NCI-H1436 (cell line): ENCODE results near the gene C2CD5.
A peak's percentile ranks its signal among the peaks of the same experiment; 100 is the strongest.
"Not testable (repeated sequence)": the region's sequence is repeated elsewhere in the genome, so short reads cannot be mapped to it uniquely, and the experiment has no call there.

ENCODE experiments used
- DNase-seq: peaks from one replicate; lab custom pipeline; 2025; lab: John Stamatoyannopoulos, UW

The C2CD5 gene

DNA sequence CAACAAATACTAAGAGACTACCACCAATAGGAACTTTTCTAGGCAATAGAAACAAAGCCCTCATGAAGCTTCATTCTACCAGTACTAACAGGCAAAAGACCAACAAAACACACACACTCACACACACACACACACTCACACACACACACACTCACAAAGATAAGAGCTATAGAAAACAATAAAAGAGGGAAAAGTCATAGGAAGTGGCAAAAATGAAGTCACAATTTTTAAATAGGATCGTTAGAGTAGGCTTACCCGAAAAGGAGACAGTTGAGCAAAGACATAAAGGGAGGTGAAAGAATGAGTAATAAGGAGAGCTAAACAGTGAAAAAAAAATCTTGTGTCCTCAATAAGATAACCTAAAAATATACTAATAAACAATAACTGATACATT, 66.5 kb downstream of the C2CD5 start:
- DNase-seq = no peak

GRCh38 chr12:22477166-22477893, 67.0 kb downstream of the C2CD5 start:
- no peak for DNase-seq

DNA sequence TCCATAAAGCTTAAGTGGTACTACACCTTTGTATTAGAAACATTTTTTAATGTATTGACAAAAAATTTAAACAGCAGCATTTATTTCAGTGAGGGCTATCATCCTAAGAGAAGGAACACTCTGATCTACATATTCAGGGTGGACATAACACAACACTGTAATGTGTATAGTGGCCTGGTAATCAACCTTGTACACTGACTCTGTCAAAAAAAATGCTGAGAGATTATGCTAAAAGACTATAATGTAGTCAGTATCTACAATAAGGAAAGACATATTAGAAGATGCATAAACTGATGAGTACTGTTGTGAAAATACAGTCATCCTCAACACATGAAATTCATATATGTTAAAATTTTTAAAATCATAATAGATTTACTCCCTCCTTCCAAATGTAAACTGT, 68.2 kb downstream of the C2CD5 start:
- no peak for DNase-seq

DNA sequence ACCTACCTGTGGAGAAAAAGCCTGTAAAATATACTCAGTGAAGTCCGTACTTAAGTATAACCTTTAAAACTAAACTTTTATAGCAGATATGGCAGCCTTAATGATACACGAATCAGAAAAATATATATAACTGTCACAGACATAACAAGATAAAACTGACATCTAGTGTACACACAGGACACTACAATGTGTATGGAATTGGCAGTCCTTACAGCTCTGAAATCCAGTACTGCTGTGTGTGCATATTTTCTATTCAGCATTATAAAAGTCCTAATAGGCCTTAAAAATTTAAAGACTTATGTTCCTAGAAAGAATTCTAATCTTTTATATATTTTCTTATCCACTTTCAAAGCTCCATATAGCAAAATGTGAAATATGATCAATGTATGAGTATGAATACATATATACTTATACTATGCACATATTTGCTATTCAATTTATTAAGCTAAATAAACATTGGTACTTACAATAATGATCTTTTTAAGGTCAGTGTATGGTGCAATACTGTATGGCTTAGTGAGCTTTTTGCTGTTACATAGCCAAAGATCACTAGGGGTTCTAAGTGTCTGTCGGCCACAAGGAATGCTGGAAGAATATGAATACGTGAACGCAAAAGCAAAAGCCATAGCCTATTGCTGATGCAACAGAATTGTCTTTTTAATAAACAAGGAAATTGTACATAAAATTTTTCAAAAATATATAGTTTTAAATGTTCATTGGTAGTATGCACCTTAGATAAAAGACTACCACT, 69.2 kb downstream of the C2CD5 start:
- no peak for DNase-seq

- DNase-seq = no peak
Observed at GRCh38 chr12:22473212-22473611, 71.1 kb downstream of the C2CD5 start.

GRCh38 chr12:22467190-22467589, 77.2 kb downstream of the C2CD5 start:
- DNase-seq = no peak

DNA sequence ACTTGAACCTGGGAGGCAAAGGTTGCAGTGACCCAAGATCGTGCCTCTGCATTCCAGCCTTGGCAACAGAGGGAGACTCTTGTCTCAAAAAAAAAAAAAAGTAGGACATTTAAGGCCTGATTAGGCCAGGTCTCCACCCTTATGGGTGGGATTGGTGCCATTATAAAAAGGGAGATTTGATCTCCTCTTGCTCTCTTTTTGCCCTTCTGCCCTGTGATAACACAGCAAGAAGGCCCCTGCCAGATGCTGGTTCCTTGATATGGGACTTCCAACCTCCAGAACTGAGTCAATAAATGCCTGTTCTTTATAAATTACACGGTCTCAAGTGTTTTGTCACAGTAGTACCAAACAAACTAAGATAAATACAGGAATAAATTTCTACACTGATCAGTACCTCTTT, 81.0 kb downstream of the C2CD5 start:
- DNase-seq = no peak

- no peak for DNase-seq
Observed at GRCh38 chr12:22461786-22462185, 82.6 kb downstream of the C2CD5 start.

DNA sequence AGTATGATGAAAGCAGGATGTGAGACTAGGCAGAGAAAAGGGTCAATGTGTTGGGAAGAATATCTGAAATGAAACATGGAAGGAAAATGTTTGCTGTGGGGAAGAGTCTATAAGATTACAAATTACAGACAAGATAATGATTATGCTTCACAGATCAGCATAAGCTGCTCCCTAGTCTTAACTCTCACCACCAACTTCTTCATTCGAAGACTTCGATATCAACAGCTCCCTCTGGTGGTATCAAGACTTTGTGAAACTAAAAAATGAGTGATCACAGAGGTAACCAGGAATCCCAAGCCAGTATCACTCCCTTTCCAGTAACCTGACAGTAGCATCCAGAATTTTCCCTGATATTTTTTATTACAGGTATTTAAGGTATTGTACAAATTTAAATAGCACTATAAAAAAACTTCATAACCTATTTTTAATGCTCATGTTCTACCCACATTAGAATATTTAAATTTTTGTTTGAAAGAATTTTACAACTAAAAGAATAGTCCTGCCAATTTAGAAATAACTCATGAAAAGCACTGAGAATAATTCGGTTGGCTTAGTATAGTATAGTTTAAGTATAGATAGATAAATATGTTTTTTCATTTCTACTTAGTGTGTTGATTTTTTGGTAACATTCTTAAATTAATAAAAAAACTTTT, 84.4 kb downstream of the C2CD5 start:
- peak; percentile 30 for DNase-seq

GRCh38 chr12:22458298-22458937, 85.9 kb downstream of the C2CD5 start:
- no peak for DNase-seq

DNA sequence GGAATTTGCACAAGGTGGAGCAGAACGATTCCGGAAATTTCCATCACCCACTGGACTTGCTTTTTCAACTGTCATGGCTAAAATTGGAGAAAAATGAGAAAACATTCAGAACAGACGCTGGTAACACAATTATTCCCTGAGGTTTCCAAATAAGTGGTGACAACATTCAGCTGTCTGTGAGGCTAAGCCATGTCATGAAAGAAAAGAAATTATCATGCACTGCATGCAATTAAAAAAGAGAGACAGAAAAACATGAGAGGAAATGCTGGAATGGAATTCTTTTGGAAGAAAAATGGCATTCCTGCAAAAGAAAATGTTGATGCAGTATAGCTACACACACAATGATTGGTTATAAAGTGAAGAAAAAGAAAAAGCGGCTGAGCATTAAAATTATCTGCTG, 87.3 kb downstream of the C2CD5 start:
- no peak for DNase-seq

DNA sequence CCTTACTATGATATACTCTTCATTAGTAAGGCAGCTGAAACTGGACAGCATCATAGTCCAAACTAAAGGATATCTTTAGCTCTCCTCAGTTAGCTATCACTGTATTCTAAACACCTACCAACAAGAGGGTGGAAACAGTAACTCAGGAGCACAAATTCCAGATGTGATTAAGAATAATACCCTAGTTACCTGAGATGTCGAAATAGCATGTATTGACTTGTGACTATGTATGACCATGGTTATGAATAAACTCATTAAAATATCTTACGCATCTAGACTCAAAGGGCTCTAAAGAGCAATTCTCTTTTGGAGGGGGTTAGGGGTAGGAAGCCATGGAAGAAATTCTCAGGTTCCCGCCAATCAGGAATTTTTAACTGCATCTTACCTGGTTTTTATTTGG, 90.8 kb downstream of the C2CD5 start:
- DNase-seq = no peak

GRCh38 chr12:22447223-22447622, 97.1 kb downstream of the C2CD5 start:
- DNase-seq = no peak

DNA sequence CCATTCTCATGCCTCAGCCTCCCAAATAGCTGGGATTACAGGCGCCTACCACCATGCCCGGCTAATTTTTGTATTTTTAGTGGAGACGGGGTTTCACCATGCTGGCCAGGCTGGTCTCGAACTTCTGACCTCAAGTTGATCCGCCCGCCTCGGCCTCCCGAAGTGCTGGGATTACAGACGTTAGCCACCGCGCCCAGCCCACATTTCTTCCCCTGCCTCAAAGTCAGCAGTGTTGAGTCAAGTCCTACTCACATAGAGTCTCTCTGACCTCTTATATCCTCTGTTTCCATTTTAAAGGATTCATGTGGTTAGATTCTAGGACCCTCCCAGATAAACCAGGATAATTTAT, 100.1 kb downstream of the C2CD5 start:
- not testable (repeated sequence) for DNase-seq

DNA sequence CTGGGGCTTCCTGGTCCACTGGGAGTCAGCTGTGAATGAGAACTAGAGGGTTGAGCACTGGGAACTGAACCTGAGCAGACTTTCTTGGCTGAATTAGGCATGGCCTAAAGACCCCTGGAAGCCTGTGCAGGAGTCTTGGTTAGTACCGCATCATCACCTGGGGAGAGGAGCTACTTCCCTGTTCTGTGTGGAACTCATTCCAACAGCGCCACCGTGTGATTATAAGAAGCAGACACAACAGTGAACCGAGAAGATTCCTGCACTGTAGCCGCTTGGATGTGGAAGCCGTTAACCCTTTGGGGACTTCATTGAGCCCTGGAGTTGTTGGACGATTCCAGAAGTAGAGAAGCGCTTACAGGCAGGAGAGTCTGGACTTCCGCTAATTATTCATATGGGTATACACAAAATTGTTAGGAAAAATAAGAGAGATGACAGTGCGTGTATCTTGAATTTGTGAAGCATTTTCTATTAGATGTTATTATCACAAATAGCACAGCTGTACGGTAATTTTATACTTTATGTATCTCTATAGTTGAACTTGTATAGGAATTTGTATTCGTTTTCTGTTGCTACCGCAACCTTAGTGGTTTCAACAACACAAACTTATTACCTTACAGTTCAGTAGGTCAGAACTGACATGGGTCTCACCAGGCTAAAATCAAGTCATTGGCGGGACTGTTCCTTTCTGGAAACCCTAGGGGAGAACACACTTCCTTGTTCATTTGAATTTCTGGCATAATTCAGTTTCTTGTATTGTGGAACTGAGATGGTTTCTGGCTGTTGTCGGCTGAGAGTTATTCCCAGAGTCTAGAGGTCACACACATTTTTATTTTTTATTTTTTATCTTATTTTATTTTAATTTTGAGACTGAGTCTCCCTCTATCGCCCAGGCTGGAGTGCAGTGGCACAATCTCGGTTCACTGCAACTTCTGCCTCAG, 100.7 kb downstream of the C2CD5 start:
- DNase-seq = peak; percentile 65

DNA sequence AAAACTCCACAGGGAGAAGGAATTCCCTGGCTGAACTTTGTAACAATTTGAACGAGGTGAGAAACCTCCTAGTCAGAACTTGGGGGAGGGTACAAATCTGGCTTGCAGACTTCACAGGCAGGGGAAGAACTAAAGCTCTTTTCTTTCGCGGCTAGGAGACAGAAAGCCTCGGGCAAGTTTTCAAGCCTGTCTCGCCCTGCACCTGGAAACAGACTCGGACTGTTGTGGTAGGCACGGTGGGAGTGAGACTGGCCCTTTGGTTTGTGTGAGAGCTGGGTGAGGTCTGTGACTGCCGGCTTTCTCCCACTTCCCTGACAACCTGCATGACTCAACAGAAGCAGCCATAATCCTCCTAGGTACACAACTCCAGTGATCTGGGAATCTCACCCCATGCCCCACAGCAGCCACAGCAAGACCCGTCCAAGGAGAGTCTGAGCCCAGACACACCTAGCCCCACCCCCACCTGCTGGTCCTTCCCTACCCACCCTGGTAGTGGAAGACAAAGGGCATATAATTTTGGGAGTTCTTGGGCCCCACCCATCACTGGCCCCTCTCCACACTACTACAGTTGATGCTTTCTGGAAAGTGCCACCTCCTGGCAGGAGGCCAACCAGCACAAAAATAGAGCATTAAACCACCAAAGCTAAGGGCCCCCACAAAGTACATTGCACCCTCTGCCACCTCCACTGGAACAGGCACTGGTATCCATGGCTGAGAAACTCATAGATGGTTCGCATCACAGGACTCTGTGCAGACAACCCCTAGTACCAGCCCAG, 107.1 kb downstream of the C2CD5 start:
- DNase-seq = no peak

- DNase-seq = no peak
Observed at GRCh38 chr12:22435583-22435982, 108.8 kb downstream of the C2CD5 start.

DNA sequence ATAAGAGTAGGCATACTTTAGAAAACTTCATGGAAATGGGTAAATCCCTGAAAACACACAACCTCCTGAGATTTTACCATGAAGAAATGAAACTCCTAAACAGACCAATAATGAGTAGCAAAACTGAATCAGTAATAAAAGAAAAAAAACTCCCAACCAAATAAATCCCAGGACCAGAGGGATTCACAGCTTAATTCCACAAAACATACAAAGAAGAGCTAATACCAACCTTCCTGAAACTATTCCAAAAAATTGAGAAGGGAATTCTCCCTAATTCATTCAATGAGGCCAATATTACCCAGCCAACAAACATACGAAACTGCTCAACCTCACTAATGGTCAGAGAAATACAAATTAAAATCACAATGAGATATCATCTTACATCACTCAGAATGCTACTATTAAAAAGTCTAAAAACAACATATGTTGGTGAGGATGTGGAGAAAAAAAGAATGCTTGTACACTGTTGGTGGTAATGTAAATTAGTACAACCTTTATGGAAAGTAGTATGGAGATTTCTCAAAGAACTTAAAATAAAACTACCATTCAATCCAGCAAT, 112.6 kb downstream of the C2CD5 start:
- DNase-seq = no peak

GRCh38 chr12:22416801-22417200, 127.5 kb downstream of the C2CD5 start:
- DNase-seq = peak; percentile 7
